Measurements from ENCODE around the gene SIRPA. TPM values are rescaled to one million over a fixed set of nuclear protein-coding genes. Genes with fewer than 3 reads are reported as not detected.

SIRPA gene
- polyA plus RNA-seq, 1 donor from 2014 or later: 8.0 TPM

DNA sequence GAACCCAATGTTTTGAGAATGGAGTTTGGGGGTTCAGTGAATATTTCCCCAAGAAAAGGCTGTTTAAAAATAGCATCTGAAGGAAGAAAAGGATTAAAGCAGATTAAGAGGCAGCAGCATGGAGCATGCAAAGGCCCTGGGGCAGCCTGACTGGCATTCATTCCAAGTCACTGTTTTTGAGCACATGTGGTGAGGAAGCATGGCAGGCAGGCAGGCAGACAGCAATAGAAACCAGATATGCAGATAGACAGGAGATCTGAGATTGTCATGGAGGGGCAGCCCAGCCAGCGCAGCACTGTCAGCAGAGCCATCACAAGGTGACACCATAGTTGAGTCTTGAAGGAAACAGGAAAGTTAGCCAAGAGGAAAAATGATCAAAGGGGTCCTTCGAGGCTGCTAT, 37.8 kb downstream of the SIRPA start:
- Histone ChIP-seq H2AFZ (ENCODE audit: low read depth, low read length) (no peak overlapping the region), H3K27me3 (ENCODE audit: insufficient read depth, low read depth, low read length) (no peaks in the 10 kb centered on the region), H3K9ac (ENCODE audit: low read length) (no peak overlapping the region), H3F3A (ENCODE audit: insufficient read depth, low read length, poor library complexity, severe bottlenecking) (no peaks in the 10 kb centered on the region), H4K20me1 (ENCODE audit: insufficient read depth) (no peaks in the 10 kb centered on the region), H3K9me2 (ENCODE audit: insufficient read depth, low read length) (no peaks in the 10 kb centered on the region), H3K4me2 (ENCODE audit: low read length) (no peak overlapping the region), H3K9me3 (ENCODE audit: low read length) (no peaks in the 10 kb centered on the region), H3K36me3 (ENCODE audit: insufficient read depth, low read length) (no peaks in the 10 kb centered on the region), H3K79me2 (replicated peaks; ENCODE audit: insufficient read depth, low read length) (no peaks in the 10 kb centered on the region), H3K4me3 (ENCODE audit: low read length) (no peak overlapping the region), H3K27ac (ENCODE audit: low read length) (no peak overlapping the region)
- TF ChIP-seq RAD21 (conservative IDR thresholded peaks at IDR 0.05) (no peak), TAF1 (IDR thresholded peaks at IDR 0.05; ENCODE audit: low read depth) (no peak), MXI1 (conservative IDR thresholded peaks at IDR 0.05; ENCODE audit: poor library complexity, severe bottlenecking) (no peak), POLR2AphosphoS5 (IDR thresholded peaks at IDR 0.05) (no peak), EZH2 (IDR thresholded peaks at IDR 0.05; ENCODE audit: borderline replicate concordance, insufficient read depth, low read length, poor library complexity, severe bottlenecking) (no peak), SMC3 (conservative IDR thresholded peaks at IDR 0.05; ENCODE audit: poor library complexity) (no peak), EP300 (conservative IDR thresholded peaks at IDR 0.05; ENCODE audit: poor library complexity, severe bottlenecking) (no peak)
- TF ChIP-seq, protein P1, sequence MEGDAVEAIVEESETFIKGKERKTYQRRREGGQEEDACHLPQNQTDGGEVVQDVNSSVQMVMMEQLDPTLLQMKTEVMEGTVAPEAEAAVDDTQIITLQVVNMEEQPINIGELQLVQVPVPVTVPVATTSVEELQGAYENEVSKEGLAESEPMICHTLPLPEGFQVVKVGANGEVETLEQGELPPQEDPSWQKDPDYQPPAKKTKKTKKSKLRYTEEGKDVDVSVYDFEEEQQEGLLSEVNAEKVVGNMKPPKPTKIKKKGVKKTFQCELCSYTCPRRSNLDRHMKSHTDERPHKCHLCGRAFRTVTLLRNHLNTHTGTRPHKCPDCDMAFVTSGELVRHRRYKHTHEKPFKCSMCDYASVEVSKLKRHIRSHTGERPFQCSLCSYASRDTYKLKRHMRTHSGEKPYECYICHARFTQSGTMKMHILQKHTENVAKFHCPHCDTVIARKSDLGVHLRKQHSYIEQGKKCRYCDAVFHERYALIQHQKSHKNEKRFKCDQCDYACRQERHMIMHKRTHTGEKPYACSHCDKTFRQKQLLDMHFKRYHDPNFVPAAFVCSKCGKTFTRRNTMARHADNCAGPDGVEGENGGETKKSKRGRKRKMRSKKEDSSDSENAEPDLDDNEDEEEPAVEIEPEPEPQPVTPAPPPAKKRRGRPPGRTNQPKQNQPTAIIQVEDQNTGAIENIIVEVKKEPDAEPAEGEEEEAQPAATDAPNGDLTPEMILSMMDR (IDR thresholded peaks at IDR 0.05; ENCODE audit: poor library complexity, severe bottlenecking): no peak
- TF ChIP-seq, protein P2, sequence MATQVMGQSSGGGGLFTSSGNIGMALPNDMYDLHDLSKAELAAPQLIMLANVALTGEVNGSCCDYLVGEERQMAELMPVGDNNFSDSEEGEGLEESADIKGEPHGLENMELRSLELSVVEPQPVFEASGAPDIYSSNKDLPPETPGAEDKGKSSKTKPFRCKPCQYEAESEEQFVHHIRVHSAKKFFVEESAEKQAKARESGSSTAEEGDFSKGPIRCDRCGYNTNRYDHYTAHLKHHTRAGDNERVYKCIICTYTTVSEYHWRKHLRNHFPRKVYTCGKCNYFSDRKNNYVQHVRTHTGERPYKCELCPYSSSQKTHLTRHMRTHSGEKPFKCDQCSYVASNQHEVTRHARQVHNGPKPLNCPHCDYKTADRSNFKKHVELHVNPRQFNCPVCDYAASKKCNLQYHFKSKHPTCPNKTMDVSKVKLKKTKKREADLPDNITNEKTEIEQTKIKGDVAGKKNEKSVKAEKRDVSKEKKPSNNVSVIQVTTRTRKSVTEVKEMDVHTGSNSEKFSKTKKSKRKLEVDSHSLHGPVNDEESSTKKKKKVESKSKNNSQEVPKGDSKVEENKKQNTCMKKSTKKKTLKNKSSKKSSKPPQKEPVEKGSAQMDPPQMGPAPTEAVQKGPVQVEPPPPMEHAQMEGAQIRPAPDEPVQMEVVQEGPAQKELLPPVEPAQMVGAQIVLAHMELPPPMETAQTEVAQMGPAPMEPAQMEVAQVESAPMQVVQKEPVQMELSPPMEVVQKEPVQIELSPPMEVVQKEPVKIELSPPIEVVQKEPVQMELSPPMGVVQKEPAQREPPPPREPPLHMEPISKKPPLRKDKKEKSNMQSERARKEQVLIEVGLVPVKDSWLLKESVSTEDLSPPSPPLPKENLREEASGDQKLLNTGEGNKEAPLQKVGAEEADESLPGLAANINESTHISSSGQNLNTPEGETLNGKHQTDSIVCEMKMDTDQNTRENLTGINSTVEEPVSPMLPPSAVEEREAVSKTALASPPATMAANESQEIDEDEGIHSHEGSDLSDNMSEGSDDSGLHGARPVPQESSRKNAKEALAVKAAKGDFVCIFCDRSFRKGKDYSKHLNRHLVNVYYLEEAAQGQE (IDR thresholded peaks at IDR 0.05; ENCODE audit: borderline replicate concordance): no peak

DNA sequence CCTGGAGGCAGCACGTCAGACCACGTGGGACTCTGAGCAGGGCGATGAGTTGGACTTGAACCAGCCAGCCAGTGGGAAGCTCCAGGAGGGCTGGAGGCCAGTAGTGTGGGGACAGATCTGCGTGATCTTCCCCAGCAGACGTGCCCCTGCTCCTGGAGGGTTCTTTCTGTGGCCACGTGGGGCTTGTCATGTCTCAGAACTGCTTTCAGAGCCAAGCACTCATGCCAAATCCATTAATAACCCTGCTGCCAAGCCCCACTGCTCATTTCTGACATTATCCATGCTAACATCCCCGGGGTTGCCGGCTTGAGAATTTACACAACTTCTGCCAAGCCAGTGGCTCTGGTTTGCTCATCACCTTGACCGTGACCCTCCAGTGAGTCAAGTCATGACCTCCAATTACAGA, 38.3 kb downstream of the SIRPA start:
- H3K9me2 ChIP-seq (ENCODE audit: insufficient read depth, low read length): no peaks in the 10 kb centered on the region
- no peak overlapping the region for H2AFZ ChIP-seq (ENCODE audit: low read depth, low read length)
- H3K27me3 ChIP-seq (ENCODE audit: insufficient read depth, low read depth, low read length): no peaks in the 10 kb centered on the region
- no peak overlapping the region for H3K4me2 ChIP-seq (ENCODE audit: low read length)
- H4K20me1 ChIP-seq (ENCODE audit: insufficient read depth): no peaks in the 10 kb centered on the region
- H3K9me3 ChIP-seq (ENCODE audit: low read length): no peaks in the 10 kb centered on the region
- H3F3A ChIP-seq (ENCODE audit: insufficient read depth, low read length, poor library complexity, severe bottlenecking): no peaks in the 10 kb centered on the region
- H3K79me2 ChIP-seq (replicated peaks; ENCODE audit: insufficient read depth, low read length): no peaks in the 10 kb centered on the region
- no peak for TF ChIP-seq EP300 (conservative IDR thresholded peaks at IDR 0.05; ENCODE audit: poor library complexity, severe bottlenecking)
- TF ChIP-seq MXI1 (conservative IDR thresholded peaks at IDR 0.05; ENCODE audit: poor library complexity, severe bottlenecking): no peak
- no peak for TF ChIP-seq RAD21 (conservative IDR thresholded peaks at IDR 0.05)
- TF ChIP-seq, protein P1 (IDR thresholded peaks at IDR 0.05; ENCODE audit: poor library complexity, severe bottlenecking): no peak
- TF ChIP-seq EZH2 (IDR thresholded peaks at IDR 0.05; ENCODE audit: borderline replicate concordance, insufficient read depth, low read length, poor library complexity, severe bottlenecking): no peak
- TF ChIP-seq SMC3 (conservative IDR thresholded peaks at IDR 0.05; ENCODE audit: poor library complexity): no peak
- TF ChIP-seq, protein P2 (IDR thresholded peaks at IDR 0.05; ENCODE audit: borderline replicate concordance): no peak
- no peak for TF ChIP-seq POLR2AphosphoS5 (IDR thresholded peaks at IDR 0.05)
- no peak for TF ChIP-seq TAF1 (IDR thresholded peaks at IDR 0.05; ENCODE audit: low read depth)
- no peak overlapping the region for H3K27ac ChIP-seq (ENCODE audit: low read length)
- no peak overlapping the region for H3K4me3 ChIP-seq (ENCODE audit: low read length)
- H3K36me3 ChIP-seq (ENCODE audit: insufficient read depth, low read length): no peaks in the 10 kb centered on the region
- H3K9ac ChIP-seq (ENCODE audit: low read length): no peak overlapping the region

Data from neural cell (in vitro differentiated cells).